HG02870 (cell line): ENCODE measurements around the gene CDK17.
"Not testable (repeated sequence)": the region's sequence is repeated elsewhere in the genome, so short reads cannot be mapped to it uniquely, and the experiment has no call there.

ENCODE experiments used
- ATAC-seq: cut with Tn5 transposase; IDR thresholded peaks from one replicate; pipeline ENCODE4 v1.9.1; 2021; ENCODE audit warnings: mild to moderate bottlenecking, moderate library complexity; ENCODE audit not compliant: unreplicated experiment

Gene CDK17

DNA sequence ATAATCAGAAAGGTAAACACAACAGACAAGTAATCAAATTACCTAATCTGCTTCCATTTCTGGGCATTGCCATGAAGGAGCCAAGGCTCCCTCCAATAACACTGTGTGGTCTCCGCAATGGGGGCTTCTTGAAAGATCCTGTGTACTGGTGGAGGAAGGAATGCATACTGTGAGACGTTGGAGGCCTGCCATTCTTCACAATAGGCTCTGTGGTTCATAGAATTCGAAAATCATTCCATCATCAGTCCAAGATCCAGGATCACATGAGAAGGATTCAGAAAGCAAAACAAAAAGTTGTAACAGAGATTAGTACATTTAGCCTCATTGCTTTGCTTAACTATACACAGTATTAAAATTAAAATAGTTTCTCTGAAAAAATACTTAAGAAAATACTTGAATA is 76.3 kb downstream of the CDK17 start:
- no peak for ATAC-seq

DNA sequence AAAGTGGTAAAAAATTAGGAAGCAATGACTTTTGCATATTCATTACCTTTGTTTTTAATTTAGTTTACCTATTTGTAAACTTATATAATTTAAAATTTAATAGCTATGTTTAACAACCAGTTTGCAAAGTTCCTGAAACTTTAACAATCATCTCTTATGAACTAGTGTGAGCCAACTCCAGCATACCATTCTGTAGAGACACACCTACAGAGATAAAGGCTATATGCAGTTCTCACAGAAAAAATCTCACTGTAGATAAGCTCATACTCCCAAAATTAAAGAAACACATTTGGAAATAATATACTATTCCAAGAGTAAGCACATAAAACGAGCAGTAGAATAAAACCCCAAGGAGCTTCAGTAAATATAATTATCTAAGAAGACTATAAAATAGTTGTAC is 77.5 kb downstream of the CDK17 start:
- no peak for ATAC-seq

DNA sequence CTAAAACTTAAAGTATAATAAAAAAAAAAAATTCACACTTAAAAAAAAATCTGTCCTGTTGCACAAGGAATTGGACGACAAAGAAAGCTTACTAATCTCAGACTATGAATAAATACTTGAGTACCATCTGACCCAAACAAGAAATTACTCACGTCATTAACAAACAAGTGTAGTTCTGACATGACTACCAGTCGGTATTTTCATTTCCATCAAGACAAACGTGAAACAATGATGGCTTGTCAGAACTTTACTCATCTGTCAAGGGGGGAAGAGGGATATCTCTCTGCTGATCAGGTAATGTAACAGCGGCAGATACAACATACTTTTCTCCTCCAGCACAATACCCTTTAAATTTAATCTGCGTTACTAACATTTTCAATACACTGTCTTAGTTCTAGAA is 78.3 kb downstream of the CDK17 start:
- no peak for ATAC-seq

DNA sequence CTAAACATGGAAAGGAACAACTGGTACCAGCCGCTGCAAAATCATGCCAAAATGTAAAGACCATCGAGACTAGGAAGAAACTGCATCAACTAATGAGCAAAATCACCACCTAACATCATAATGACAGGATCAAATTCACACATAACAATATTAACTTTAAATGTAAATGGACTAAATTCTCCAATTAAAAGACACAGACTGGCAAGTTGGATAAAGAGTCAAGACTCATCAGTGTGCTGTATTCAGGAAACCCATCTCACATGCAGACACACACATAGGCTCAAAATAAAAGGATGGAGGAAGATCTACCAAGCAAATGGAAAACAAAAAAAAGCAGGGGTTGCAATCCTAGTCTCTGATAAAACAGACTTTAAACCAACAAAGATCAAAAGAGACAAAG is 82.4 kb downstream of the CDK17 start:
- not testable (repeated sequence) for ATAC-seq

DNA sequence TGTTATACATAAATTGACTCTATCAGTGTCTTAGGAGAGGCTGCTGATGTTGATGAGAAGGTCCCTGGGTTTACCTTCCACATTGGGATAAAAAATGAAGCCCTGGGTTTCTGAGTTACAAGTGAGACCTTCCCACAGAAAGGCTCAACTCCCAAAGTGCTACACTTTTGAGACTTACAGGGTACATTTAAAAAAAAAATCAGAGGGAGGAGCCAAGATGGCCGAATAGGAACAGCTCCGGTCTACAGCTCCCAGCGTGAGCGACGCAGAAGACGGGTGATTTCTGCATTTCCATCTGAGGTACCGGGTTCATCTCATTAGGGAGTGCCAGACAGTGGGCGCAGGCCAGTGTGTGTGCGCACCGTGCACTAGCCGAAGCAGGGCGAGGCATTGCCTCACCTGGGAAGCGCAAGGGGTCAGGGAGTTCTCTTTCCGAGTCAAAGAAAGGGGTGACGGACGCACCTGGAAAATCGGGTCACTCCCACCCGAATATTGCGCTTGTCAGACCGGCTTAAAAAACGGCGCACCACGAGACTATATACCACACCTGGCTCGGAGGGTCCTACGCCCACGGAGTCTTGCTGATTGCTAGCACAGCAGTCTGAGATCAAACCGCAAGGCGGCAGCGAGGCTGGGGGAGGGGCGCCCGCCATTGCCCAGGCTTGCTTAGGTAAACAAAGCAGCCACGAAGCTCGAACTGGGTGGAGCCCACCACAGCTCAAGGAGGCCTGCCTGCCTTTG is 84.3 kb downstream of the CDK17 start:
- ATAC-seq: not testable (repeated sequence)

DNA sequence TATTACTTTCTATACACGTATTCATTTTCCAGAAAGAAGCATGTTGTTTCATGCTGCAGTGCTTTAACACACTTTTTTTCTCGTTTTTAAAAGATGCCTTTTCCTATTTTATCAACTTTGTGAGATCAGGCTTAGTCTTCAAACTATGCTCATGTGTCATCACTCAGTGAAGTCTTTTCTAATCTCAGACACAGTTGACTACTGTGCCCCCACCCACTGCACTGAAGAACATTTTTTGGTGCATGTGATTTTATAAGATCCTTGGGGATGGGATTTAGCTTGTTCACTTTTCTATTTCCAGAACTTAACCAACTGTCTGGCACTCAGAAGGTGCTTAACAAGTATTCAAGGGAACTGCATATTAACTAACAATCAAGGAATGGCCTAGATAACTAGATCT is 85.5 kb downstream of the CDK17 start:
- ATAC-seq: no peak

DNA sequence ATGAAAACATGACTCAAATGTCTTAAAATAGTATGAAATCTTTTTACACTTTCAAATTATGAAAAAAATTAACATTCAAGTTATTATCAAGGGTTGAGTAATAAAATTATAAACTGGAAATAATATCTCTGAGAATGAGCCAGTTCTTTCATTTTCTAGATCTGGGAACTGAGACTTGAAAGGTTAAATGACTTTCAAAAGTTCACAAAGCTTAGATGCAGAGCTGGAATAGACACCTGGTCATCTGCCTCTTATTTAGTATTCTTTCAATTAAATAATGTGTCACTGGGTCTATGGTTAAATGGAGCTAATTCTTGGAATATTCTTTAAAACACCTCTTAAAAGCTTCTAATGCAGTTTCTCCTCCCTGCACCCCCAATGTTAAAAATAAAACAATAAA is 86.6 kb downstream of the CDK17 start:
- no peak for ATAC-seq

DNA sequence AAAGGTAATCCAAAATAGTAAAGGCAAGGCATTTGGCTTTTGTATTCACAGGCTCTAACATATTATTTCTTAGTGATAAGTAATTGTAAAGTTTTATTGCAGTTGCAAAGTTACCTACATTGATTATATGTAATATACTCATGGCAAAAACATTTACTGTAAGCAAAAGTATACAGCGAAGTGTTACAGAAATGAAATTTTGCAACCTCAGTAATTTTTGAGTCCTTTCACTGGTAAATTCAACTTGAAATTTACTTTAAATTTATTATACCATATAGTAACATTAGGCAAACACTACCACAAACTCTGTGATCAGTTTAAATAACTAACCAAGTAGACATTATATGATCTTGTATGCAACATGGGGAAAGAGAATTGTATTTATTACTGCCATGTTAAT is 89.0 kb downstream of the CDK17 start:
- no peak for ATAC-seq

DNA sequence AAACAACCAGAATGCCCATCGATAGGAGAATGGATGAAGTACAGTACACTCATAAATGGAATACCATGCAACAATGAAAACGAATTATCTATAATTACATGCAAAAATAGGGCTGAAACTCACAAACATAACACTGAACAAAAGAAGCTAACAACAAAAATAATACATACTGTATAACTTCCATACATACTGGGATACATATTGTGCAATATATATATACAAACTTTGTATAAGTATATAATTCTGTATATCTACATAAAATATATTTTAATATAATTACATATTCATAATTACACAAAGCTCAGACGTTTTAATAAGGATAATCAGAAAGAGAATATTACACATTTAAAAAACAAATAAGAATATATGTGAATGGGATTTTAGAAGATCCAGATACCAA is 90.2 kb downstream of the CDK17 start:
- no peak for ATAC-seq

DNA sequence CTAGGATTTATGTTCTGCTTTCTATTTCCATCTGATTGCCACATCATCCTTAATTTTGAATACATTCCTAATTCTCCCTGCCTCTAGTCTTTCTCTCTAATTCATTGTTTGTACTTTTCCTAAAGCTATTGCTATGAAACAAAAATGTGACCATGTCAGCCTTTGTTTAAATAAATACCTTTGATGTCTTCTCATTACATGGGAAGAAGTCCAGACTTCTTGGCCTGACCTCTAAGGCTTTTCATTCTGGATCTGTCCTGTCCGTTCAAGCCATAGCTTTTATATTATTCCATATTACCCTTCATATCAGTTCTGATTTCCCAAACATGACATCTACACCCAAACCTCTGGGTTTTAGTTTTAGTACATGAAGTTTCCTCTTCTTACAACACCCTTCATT is 91.4 kb downstream of the CDK17 start:
- no peak for ATAC-seq

DNA sequence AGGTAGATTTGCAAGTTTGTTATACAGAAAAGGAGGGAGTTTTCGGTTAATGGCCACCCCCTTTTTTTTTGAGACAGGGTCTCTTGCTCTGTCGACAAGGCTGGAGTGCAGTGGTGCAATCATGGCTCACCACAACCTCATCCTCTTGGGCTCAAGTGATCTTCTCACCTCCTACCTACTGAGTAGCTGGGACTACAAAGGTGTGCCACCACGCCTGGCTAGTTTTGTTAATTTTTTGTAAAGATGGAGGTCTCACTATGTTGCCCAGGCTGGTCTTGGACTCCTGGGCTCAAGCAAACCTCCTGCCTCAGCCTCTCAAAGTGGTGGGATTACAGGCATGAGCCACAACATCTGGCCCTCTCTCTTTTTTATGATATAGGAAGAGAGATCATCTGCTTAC is 94.6 kb downstream of the CDK17 start:
- ATAC-seq: no peak

DNA sequence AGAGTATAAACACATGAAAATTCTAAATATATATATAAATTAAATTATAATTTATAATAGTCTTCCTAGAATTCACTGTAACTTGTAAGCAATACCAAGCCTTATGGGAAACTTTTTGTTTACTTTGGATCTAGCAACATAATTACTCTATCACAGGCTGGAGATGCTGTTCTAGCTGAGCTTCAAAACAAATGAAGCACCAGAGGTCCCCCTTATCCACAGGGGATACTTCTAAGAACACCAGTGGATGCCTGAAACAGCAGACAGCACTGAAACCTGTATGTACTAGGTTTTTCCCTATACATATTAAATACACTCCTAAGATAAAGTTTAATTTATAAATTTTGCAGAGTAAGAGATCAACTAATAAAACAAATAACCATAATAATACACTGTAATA is 96.6 kb downstream of the CDK17 start:
- ATAC-seq: no peak

DNA sequence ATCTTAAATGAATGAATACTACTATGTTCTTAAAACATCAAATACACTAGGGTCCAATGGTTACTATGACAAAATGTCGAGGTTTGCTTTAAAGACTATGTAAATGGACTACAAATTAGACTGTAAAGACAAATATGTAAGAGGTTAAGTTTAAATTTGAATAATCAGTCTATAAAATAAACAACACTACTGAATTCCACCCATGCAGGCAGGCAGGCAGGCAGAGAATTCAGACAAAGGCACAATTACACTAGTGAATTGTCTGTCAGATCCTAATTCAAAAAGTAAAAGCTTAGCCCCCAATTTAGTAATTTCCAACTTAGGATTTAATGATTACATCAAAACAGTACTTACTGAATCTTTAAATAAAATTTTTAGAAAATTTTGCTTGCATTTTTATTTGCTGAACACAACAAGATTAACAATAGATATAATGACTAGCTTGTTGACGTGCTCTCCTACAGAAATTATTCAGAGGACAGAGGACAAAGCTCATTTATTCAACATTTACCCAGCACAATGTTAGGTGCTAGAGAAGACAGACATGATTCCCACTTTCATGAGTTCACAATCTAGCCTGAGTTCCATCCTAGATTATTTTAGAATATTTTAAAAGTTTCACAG is 97.4 kb downstream of the CDK17 start:
- ATAC-seq: no peak

DNA sequence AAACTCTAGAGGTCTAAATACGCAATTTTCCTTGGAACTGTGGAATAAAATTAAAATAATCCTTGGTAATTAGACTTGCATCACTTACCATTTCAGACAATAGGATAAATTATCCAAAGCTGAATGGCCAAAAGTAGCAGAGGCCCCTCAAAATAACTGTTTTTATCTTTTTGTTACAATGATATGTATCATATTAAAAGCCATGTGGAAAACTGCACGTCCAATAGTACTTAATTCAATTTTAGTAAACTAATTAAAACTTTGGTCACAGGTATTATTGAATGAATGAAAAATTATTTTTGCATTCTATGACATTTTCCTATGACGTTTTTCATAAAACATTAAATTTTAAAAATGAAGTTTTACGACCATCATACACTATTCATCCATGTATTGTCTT is 98.5 kb downstream of the CDK17 start:
- ATAC-seq: no peak

DNA sequence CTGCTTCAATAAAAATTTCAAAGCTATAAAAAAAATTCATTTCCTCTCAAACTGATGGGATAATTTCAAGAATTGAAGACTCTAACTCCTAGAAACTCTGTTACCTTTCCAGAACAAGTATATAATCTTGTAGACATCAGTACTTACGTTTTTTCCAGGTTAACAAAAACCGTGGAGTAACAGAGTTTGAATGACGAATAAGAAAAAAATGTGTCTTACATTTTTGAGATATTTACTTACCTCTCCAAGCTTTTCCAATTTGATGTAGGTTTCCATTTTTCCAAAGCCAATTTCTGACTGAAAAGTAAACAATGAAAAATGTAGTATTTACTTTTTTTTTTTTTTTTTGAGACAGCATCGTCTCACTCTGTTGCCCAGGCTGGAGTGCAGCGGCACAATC is 100.2 kb downstream of the CDK17 start:
- no peak for ATAC-seq

DNA sequence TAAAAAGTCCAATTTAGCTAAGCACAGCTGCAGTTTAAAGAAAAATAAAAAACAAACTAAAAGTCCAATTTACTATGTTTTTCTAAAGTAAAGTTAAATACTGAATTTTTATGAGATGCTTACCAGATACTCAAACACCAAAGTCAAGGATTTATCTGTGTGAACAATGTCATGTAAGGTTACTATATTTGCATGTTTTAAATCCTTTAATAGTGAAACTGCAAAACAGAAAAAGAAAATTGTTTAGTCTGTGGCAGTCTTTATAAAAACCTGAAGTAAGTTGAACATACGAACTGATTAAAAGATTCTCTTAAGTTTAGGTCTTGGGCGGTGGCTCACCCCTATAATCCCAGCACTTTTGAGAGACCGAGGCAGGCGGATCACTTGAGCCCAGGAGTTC is 102.7 kb downstream of the CDK17 start:
- ATAC-seq: no peak

DNA sequence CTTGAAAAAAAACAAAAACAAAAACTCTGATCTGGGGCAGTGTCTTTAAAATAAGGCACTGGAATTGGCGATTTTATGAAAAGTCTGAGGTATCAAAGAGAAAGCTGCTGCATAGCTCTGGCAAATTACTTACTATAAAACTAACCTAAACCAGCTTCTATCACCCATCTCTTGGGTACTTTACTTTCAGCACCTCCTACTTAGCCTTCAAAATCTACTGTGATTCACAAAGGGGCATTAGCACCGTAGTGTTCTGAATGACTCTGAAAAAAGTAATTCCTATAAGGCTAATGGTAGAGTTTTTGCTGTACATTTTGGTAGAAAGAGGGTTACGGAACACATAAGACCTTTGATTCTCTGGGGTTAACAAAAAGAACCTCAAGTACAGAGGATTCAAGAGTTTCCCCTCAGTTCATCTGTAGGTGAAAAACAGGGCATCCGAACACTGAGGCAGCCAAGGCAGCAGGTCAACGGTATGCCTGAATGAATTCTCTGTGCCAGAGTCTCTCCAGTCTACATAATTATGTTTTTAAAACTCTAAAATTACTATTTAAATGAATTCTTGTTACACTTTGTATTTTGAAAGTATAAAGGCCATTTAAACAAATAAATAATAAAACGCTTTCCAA is 104.6 kb downstream of the CDK17 start:
- ATAC-seq: no peak

DNA sequence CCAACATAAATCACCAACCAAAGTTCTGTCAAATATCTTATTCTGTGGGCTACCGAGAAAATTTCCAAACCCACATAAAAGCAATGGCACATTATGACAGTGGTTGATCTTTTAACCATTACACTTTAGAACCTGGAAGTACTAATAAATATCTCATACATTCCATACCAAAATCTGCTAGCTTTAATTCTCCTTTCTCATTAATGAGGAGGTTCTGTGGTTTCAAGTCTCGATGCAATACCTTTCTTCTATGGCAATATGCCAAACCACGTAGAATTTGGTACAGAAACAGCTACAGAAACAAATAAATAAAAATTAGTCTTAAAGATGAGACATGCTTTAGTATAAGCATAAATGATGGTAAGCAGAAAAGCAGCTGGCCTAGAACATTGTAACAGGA is 105.4 kb downstream of the CDK17 start:
- no peak for ATAC-seq

DNA sequence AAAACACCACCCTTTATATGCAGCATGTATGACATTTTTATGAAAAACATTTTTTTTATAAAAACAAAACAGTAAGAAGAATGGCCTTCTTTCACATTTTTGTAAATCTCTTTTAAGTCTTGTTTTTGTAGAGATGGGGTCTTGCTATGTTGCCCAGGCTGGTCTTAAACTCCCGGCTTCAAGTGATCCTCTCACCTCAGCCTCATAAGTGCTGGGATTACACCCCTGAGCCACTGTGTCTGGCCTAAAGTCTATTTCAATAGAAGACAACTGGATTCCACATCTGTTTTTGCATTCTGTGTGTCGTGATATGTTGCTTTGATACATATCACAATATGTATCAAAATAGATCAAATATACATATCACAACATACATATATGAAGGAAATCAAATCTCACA is 107.1 kb downstream of the CDK17 start:
- no peak for ATAC-seq

DNA sequence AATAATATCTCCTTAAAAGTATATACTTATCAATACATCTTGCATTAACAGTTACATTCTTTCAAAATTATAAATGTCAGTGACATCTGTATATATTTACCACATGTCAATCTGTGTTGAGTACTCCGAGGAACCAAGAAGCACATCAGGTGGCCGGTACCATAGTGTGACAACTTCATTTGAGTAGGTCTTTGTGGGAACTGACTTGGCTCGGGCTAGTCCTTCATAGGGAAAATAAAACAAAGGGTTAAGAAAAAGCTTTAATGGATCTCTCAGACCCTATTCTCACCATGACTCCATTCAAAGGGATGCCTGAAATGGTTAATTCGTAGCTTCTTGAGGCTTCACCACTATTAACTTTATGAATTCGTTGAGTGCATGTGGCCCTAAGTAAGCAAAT is 111.2 kb downstream of the CDK17 start:
- no peak for ATAC-seq

DNA sequence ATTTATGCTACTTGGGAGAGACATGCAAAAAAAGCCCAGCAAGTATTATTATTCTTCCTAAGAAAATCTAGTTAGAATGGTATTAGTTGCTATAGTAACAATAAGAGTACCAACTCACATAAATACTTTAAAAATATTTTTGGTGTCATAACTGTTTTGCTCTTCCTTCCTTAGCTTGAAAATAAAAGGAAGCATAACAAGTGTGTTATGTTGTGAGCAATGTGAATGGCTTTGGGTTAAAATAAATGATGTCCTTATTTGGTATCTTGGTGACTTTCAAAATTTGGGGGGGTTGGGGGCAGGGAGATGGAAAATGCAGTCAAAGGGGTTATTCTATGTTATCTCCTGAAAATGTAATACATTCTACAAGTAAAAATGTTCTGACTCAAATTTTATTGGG is 115.1 kb downstream of the CDK17 start:
- no peak for ATAC-seq

DNA sequence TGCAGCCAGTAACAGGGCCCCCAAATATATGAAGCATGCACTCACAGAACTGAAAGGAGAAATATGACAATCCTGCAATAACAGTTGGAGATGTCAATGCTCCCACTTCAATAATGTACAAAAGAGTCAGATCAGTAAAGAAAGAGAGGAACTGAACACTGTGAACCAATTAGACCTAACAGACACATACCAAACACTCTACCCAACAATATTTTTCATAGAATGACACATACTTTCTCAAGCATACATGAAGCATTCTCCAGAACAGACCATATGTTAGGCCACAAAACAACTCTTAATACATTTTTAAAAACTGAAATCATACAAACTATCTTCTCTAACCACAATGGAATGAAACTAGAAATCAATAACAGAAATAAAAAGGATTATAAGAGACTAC is 125.9 kb downstream of the CDK17 start:
- ATAC-seq: peak; percentile 85
